Measurements from ENCODE around the gene BMERB1.

DNA sequence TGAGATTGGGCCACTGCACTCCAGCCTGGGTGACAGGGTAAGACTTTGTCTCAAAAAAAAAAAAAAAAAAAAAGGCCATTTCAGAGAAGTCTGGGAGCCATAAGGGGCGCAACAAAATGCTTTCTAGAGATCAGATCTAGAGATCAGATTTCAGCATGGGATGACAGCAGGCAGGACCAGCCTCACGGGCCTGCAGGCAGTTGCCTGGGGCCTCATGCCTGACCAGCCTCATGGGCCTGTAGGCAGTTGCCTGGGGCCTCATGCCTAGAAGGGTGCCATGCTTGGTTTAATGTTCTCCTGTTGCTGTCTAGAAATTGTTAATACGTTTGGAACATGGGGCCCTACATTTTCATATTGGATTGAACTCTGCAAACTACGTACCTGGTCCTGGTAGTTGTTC, 149.1 kb downstream of the BMERB1 start:
- TF ChIP-seq, protein P1, sequence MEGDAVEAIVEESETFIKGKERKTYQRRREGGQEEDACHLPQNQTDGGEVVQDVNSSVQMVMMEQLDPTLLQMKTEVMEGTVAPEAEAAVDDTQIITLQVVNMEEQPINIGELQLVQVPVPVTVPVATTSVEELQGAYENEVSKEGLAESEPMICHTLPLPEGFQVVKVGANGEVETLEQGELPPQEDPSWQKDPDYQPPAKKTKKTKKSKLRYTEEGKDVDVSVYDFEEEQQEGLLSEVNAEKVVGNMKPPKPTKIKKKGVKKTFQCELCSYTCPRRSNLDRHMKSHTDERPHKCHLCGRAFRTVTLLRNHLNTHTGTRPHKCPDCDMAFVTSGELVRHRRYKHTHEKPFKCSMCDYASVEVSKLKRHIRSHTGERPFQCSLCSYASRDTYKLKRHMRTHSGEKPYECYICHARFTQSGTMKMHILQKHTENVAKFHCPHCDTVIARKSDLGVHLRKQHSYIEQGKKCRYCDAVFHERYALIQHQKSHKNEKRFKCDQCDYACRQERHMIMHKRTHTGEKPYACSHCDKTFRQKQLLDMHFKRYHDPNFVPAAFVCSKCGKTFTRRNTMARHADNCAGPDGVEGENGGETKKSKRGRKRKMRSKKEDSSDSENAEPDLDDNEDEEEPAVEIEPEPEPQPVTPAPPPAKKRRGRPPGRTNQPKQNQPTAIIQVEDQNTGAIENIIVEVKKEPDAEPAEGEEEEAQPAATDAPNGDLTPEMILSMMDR (IDR thresholded peaks at IDR 0.05) = no peak
- TF ChIP-seq POLR2A (IDR thresholded peaks at IDR 0.05; ENCODE audit: low read depth) (no peak), POLR2AphosphoS5 (IDR thresholded peaks at IDR 0.05) (no peak)
